Endothelial cell of umbilical vein (primary cell): ENCODE measurements around the gene TTC21A. TPM values are rescaled to one million over a fixed set of nuclear protein-coding genes. Genes with fewer than 3 reads are reported as not detected.

ENCODE experiments used
- BruUV-seq: library from RNA; stranded (reverse); fragments of 400-500 nt; replicated peaks from 2 replicates; lab custom pipeline; 2021; lab: Mats Ljungman, UMichigan
- CTCF ChIA-PET: fragments of 300-600, 350-600 bp; sonication (Branson Sonifier 250); formaldehyde crosslinking; loops from one replicate; lab custom pipeline; 2021; ENCODE audit warnings: antibody characterized with exemption, inconsistent platforms; lab: Charles Lee
- POLR2A ChIA-PET: fragments of 300-600, 350-600 bp; sonication (Branson Sonifier 250); formaldehyde crosslinking; loops from one replicate; lab custom pipeline; 2021; ENCODE audit warnings: antibody characterized with exemption, inconsistent platforms; lab: Charles Lee
- DNase-seq: peaks from one replicate; pipeline ENCODE4 v3.0.0-alpha.2; 2011; ENCODE audit warnings: low read depth, low spot score
- FAIRE-seq: peaks from 2 replicates; lab custom pipeline; 2011; peaks lifted over from hg19 to GRCh38; lab: Jason Lieb, UNC
- H2AFZ ChIP-seq: 2 replicates; pipeline ENCODE4 v1.6.0; 2012; ENCODE audit warnings: low read depth, low read length, control low read depth, inconsistent platforms
- H3K27ac ChIP-seq: 2 replicates; pipeline ENCODE4 v1.5.1; 2011; ENCODE audit warnings: low read depth, mild to moderate bottlenecking, control low read depth, low read length, moderate library complexity; ENCODE audit not compliant: insufficient read depth
- H3K27me3 ChIP-seq, 2 experiments: 2 replicates each; pipeline versions ENCODE4 v1.6.0 to v1.6.1; 2011; ENCODE audit warnings: low read length in 2 of 2, mixed read lengths in 1 of 2; ENCODE audit not compliant: control insufficient read depth in 2 of 2, insufficient read depth in 2 of 2
- H3K36me3 ChIP-seq, 2 experiments: 2 replicates in 1 of 2; 3 replicates in 1 of 2; pipeline ENCODE4 v1.5.1; 2011; ENCODE audit warnings: low read length in 2 of 2, mild to moderate bottlenecking in 1 of 2, moderate library complexity in 1 of 2; ENCODE audit not compliant: control insufficient read depth in 2 of 2, insufficient read depth in 2 of 2; ENCODE audit errors: extremely low read depth in 1 of 2
- H3K4me1 ChIP-seq: 3 replicates; pipeline ENCODE4 v1.5.1; 2011; ENCODE audit warnings: mild to moderate bottlenecking, low read length; ENCODE audit not compliant: control insufficient read depth, insufficient read depth; ENCODE audit errors: extremely low read depth
- H3K4me2 ChIP-seq: 2 replicates; pipeline ENCODE4 v1.6.1; 2011; ENCODE audit warnings: low read length, control low read depth, mixed read lengths; ENCODE audit not compliant: insufficient read depth
- H3K4me3 ChIP-seq, 3 experiments: fragments of 200-600 bp in 1 of 3; sonication (generic), shearing (Covaris generic) in 1 of 3; replicated peaks in 1 of 3; 2 replicates each; pipeline ENCODE4 v1.5.1; 2011 to 2016; ENCODE audit warnings: control low read depth in 3 of 3, low read length in 3 of 3, mild to moderate bottlenecking in 2 of 3, inconsistent platforms in 1 of 3, low read depth in 1 of 3, moderate library complexity in 1 of 3; ENCODE audit not compliant: insufficient read depth in 1 of 3
- H3K79me2 ChIP-seq: 2 replicates; pipeline ENCODE4 v1.6.0; 2012; ENCODE audit warnings: low read length, inconsistent platforms; ENCODE audit not compliant: control insufficient read depth, insufficient read depth
- H3K9ac ChIP-seq: replicated peaks from 2 replicates; pipeline ENCODE3; 2011; ENCODE audit warnings: low read length, control low read depth; ENCODE audit not compliant: insufficient read depth; ENCODE audit errors: extremely low read depth
- H3K9me1 ChIP-seq: replicated peaks from 3 replicates; pipeline ENCODE4 v1.6.0; 2011; ENCODE audit warnings: mild to moderate bottlenecking, low read length; ENCODE audit not compliant: control insufficient read depth, insufficient read depth; ENCODE audit errors: extremely low read depth
- H3K9me3 ChIP-seq: replicated peaks from 2 replicates; pipeline ENCODE4 v1.5.1; 2012; ENCODE audit warnings: low read length, inconsistent platforms; ENCODE audit not compliant: control insufficient read depth, insufficient read depth
- H4K20me1 ChIP-seq: replicated peaks from 2 replicates; pipeline ENCODE3; 2011; ENCODE audit warnings: mild to moderate bottlenecking, low read length; ENCODE audit not compliant: control insufficient read depth, insufficient read depth; ENCODE audit errors: extremely low read depth
- CTCF ChIP-seq, 2 donors: IDR thresholded peaks; 1 replicate in 1 of 2; 2 replicates in 1 of 2; pipeline ENCODE4 v1.5.1; 2011; ENCODE audit warnings: low read length in 2 of 2, mild to moderate bottlenecking in 2 of 2, moderate library complexity in 2 of 2, control low read depth in 1 of 2, inconsistent platforms in 1 of 2, low read depth in 1 of 2; ENCODE audit not compliant: insufficient read depth in 1 of 2; ENCODE audit errors: extremely low read depth in 1 of 2
- EZH2 ChIP-seq: IDR thresholded peaks from 2 replicates; pipeline ENCODE4 v1.6.1; 2012; ENCODE audit warnings: borderline replicate concordance, low read depth, mild to moderate bottlenecking, moderate library complexity, low read length, inconsistent platforms; ENCODE audit not compliant: severe bottlenecking
- FOS ChIP-seq: IDR thresholded peaks from 2 replicates; pipeline ENCODE4 v1.6.1; 2011; ENCODE audit warnings: mild to moderate bottlenecking, low read length, moderate library complexity, borderline replicate concordance; ENCODE audit not compliant: insufficient read depth
- GATA2 ChIP-seq: IDR thresholded peaks from 2 replicates; pipeline ENCODE4 v1.7.0; 2011; ENCODE audit warnings: low read depth, mild to moderate bottlenecking, moderate library complexity, mixed read lengths, low read length; ENCODE audit not compliant: insufficient read length, insufficient read depth
- JUN ChIP-seq: IDR thresholded peaks from 2 replicates; pipeline ENCODE4 v1.6.1; 2011; ENCODE audit warnings: borderline replicate concordance, low read depth; ENCODE audit not compliant: insufficient read length, insufficient read depth
- MAX ChIP-seq: IDR thresholded peaks from 2 replicates; pipeline ENCODE4 v1.6.1; 2011; ENCODE audit not compliant: insufficient read depth, insufficient read length
- MYC ChIP-seq: IDR thresholded peaks from one replicate; pipeline ENCODE4 v1.6.1; 2011; ENCODE audit warnings: mild to moderate bottlenecking, low read depth, low read length
- POLR2A ChIP-seq: IDR thresholded peaks from 2 replicates; pipeline ENCODE4 v1.6.1; 2012; ENCODE audit warnings: low read depth, mild to moderate bottlenecking, control low read depth, low read length
- POLR2AphosphoS5 ChIP-seq: IDR thresholded peaks from 2 replicates; pipeline ENCODE4 v1.6.1; 2012; ENCODE audit warnings: low read depth, mild to moderate bottlenecking, control low read depth, low read length, moderate library complexity; ENCODE audit not compliant: insufficient read depth
- dilution Hi-C: fragments of 300-500 bp; cut with MboI; formaldehyde crosslinking; loops from one replicate; pipeline ENCODE4 v1.15.0; 2019; ENCODE audit warnings: low sequenced_read_pairs; ENCODE audit not compliant: extremely low pct_ligation_motif_present
- intact Hi-C: fragments of 100-400 bp; cut with micrococcal nuclease; formaldehyde crosslinking; loops from one replicate; pipeline ENCODE4 v1.10.0; 2022
- polyA plus RNA-seq, 4 experiments: library from polyadenylated mRNA; depleted of rRNA in 3 of 4; stranded (reverse) in 3 of 4; unstranded in 1 of 4; fragments of >200 nt; gene quantifications; 2 replicates each; pipeline versions ENCODE4 v1.2.1 to v1.2.3, GENCODE V29; 2011 to 2012; ENCODE audit warnings: missing spikeins in 1 of 4
- total RNA-seq: library from RNA; stranded (reverse); gene quantifications from 2 replicates; pipeline ENCODE4 v1.2.3, GENCODE V29; 2021

TTC21A gene
- total and polyA plus RNA-seq, 2 donors (not counting 3 experiments of a cell fraction or from before 2014, with no cell fraction given), result 4.7 to 7.8 TPM

GRCh38 chr3:39184081-39184967 is 76.8 kb downstream of the TTC21A start:
- Histone ChIP-seq H3K4me2 (no peak overlapping the region), H3K9me3 (no peaks in the 10 kb centered on the region), H2AFZ (no peak overlapping the region), H3K4me3 (no peak overlapping the region), H3K79me2 (no peaks in the 10 kb centered on the region), H3K4me1 (peaks cover 7% of the 10 kb centered on the region), H3K9ac (no peak overlapping the region), H3K36me3 (no peaks in the 10 kb centered on the region), H3K27ac (no peak overlapping the region), H3K9me1 (no peaks in the 10 kb centered on the region), H4K20me1 (no peaks in the 10 kb centered on the region), H3K27me3 (no peaks in the 10 kb centered on the region)
- CTCF ChIA-PET, result interaction anchor here (1.2 to 14.2 kb wide), 4 partner anchors 56 to 108 kb away, joined by 4 to 172 read pairs (median 12); no protein-coding TSS in a partner anchor
- BruUV-seq, result no TSS peak
- intact Hi-C loops, result no loop called here
- DNase-seq (no peak), FAIRE-seq (no peak)
- TF ChIP-seq POLR2A, result no peak
- TF ChIP-seq EZH2, result no peak
- TF ChIP-seq MYC, result no peak
- TF ChIP-seq JUN, result no peak
- no peak for TF ChIP-seq FOS
- TF ChIP-seq CTCF (IDR thresholded peaks at IDR 0.05; ENCODE audit: extremely low read depth in 1 of 2, insufficient read depth in 1 of 2, low read depth in 1 of 2, low read length in 2 of 2), result no peak
- no peak for TF ChIP-seq MAX
- no peak for TF ChIP-seq POLR2AphosphoS5
- no peak for TF ChIP-seq GATA2
- dilution Hi-C loops, result no loop called here
- POLR2A ChIA-PET, result no interaction called here
